Spleen (tissue), 11 donors: Measurements from ENCODE around the gene ARL14EPL. TPM values are rescaled to one million over a fixed set of nuclear protein-coding genes. Genes with fewer than 3 reads are reported as not detected.
A peak's percentile ranks its signal among the peaks of the same experiment; 100 is the strongest.

Experiments
- DNase-seq: peaks from one replicate; pipeline ENCODE4 v3.0.0-alpha.2; 2020
- H3K27ac ChIP-seq, 8 donors: fragments of 200-600 bp; sonication (generic) in 7 of 8; 1 replicate in 4 of 8; 2 replicates in 4 of 8; pipeline versions ENCODE4 v1.5.0 to v1.8.0; 2016 to 2021; ENCODE audit warnings: inconsistent platforms in 4 of 8, mild to moderate bottlenecking in 4 of 8, moderate library complexity in 1 of 8
- H3K27me3 ChIP-seq, 7 donors: fragments of 200-600 bp; sonication (generic) in 6 of 7; replicated peaks in 1 of 7; 1 replicate in 4 of 7; 2 replicates in 3 of 7; pipeline versions ENCODE4 v1.5.0 to v1.8.0; 2016 to 2021; ENCODE audit warnings: inconsistent platforms in 3 of 7, mild to moderate bottlenecking in 1 of 7
- H3K36me3 ChIP-seq, 6 donors: fragments of 200-600 bp; sonication (generic) in 5 of 6; 1 replicate in 4 of 6; 2 replicates in 2 of 6; pipeline versions ENCODE4 v1.5.0 to v1.8.0; 2016 to 2021; ENCODE audit warnings: inconsistent platforms in 2 of 6
- H3K4me1 ChIP-seq, 6 donors: fragments of 200-600 bp; sonication (generic) in 5 of 6; 1 replicate in 3 of 6; 2 replicates in 3 of 6; pipeline versions ENCODE4 v1.5.0 to v1.8.0; 2016 to 2021; ENCODE audit warnings: inconsistent platforms in 3 of 6
- H3K4me3 ChIP-seq, 8 donors: fragments of 200-600 bp; sonication (generic) in 7 of 8; 1 replicate in 4 of 8; 2 replicates in 4 of 8; pipeline versions ENCODE4 v1.5.0 to v1.8.0; 2016 to 2021; ENCODE audit warnings: inconsistent platforms in 4 of 8, mild to moderate bottlenecking in 4 of 8, moderate library complexity in 2 of 8
- H3K9me3 ChIP-seq, 8 donors: fragments of 200-600 bp; sonication (generic) in 7 of 8; 1 replicate in 4 of 8; 2 replicates in 4 of 8; pipeline versions ENCODE4 v1.5.0 to v1.8.0; 2016 to 2021; ENCODE audit warnings: inconsistent platforms in 4 of 8
- CTCF ChIP-seq, 11 experiments: fragments of 200-600 bp in 7 of 11; fragments of 450-650 bp in 4 of 11; sonication (generic) in 4 of 11; IDR thresholded peaks in 8 of 11; conservative IDR thresholded peaks in 3 of 11; 1 replicate in 7 of 11; 2 replicates in 4 of 11; pipeline versions ENCODE4 v1.4.0 to v1.8.0; 2016 to 2021; ENCODE audit warnings: antibody characterized with exemption in 11 of 11, inconsistent platforms in 4 of 11, mild to moderate bottlenecking in 1 of 11
- POLR2A ChIP-seq, 3 donors: fragments of 450-650 bp; IDR thresholded peaks; one replicate each; pipeline ENCODE4 v1.5.1; 2017; ENCODE audit warnings: antibody characterized with exemption in 3 of 3, mild to moderate bottlenecking in 1 of 3
- POLR2AphosphoS5 ChIP-seq, 3 donors: sonication (generic); formaldehyde crosslinking; IDR thresholded peaks; one replicate each; pipeline ENCODE4 v1.5.1; 2017; ENCODE audit warnings: antibody characterized with exemption in 3 of 3
- WGBS, 5 donors: extraction: QIAGEN DNeasy Blood & Tissue Kit in 3 of 5; methylation state at CpG; one replicate each; pipeline versions ENCODE4 v1.1.5 to v1.1.7; 2013 to 2018; 5-methylcytosine and 5-hydroxymethylcytosine counted together
- intact Hi-C: fragments of 100-400 bp; cut with DNase I; formaldehyde crosslinking; loops from one replicate; pipeline ENCODE4 v1.15.0; 2023; ENCODE audit warnings: low total_unique reads
- polyA plus RNA-seq, 3 donors: library from polyadenylated mRNA; stranded (reverse); fragments of 200-250 nt; gene quantifications; one replicate each; pipeline ENCODE4 v1.2.1, GENCODE V29; 2013
- total RNA-seq, 7 donors: library from RNA; depleted of rRNA in 3 of 7; stranded (reverse); fragments of >200 nt in 3 of 7; fragmentation: NEBNext Ultra II Directional in 4 of 7; extraction: Animal tissue kit (Norgen Biotek cat#: 25700) in 4 of 7; gene quantifications; one replicate each; pipeline versions ENCODE4 v1.1.0 to v1.2.1, GENCODE V29; 2016 to 2021
- donor health status: healthy with polysubstance abuse.
- donor health status: DM: no; HTN: no; CAD: no; lungs with moderate emphysema.
- donor health status: DM: no; HTN: no; CAD: no.
- donor health status: Bipolar disorder and iron deficiency.
- donor health status: healthy.
- donor health status: DM: no; HTN: no; CAD: no.
- donor health status: DM: yes; HTN: yes; CAD: no.

Gene ARL14EPL
- total and polyA plus RNA-seq, 10 donors = 0.09 to 2.9 TPM; not detected in 8

- DNase-seq = no peak
- Histone ChIP-seq H3K4me1 (no peaks in the 10 kb centered on the region), H3K36me3 (no peaks in the 10 kb centered on the region), H3K27ac (no peak overlapping the region), H3K4me3 (no peak overlapping the region), H3K9me3 (no peaks in the 10 kb centered on the region), H3K27me3 (peaks cover 0 to 7% (median 0%) of the 10 kb centered on the region in 7 donors)
- WGBS, 5 donors = 78 to 96% (median 89%) methylated on average over 2 of the region's 2 CpGs
- intact Hi-C loops = loop anchor here (10.0 kb wide), 1 partner anchor 218 kb away; the partner anchor contains the start of genes AP3S1 and ATG12
- TF ChIP-seq POLR2AphosphoS5 (IDR thresholded peaks at IDR 0.05) = no peak
- TF ChIP-seq CTCF (IDR thresholded peaks at IDR 0.05 in 8 of 11, conservative IDR thresholded peaks at IDR 0.05 in 3 of 11) = no peak
- TF ChIP-seq POLR2A (IDR thresholded peaks at IDR 0.05) = no peak
Observed at GRCh38 chr5:116062352-116062751, 30.1 kb downstream of the ARL14EPL start.

GRCh38 chr5:116063950-116064349, 31.7 kb downstream of the ARL14EPL start:
- TF ChIP-seq POLR2AphosphoS5 (IDR thresholded peaks at IDR 0.05) (no peak), CTCF (IDR thresholded peaks at IDR 0.05 in 8 of 11, conservative IDR thresholded peaks at IDR 0.05 in 3 of 11) (no peak), POLR2A (IDR thresholded peaks at IDR 0.05) (no peak)
- DNase-seq = no peak
- Histone ChIP-seq H3K27me3 (peaks cover 0 to 12% (median 0%) of the 10 kb centered on the region in 7 donors), H3K9me3 (no peaks in the 10 kb centered on the region), H3K27ac (no peak overlapping the region), H3K4me3 (no peak overlapping the region), H3K36me3 (no peaks in the 10 kb centered on the region), H3K4me1 (peaks cover 0 to 5% (median 2%) of the 10 kb centered on the region in 6 donors)
- intact Hi-C loops = loop anchor here (10.0 kb wide), 1 partner anchor 219 kb away; the partner anchor contains the start of genes AP3S1 and ATG12
- 82 to 91% (median 89%) methylated on average over 3 of the region's 3 CpGs for WGBS, 5 donors

- Histone ChIP-seq H3K36me3 (no peaks in the 10 kb centered on the region), H3K4me3 (no peak overlapping the region), H3K9me3 (no peaks in the 10 kb centered on the region), H3K4me1 (peaks cover 0 to 5% (median 2%) of the 10 kb centered on the region in 6 donors), H3K27ac (no peak overlapping the region), H3K27me3 (peaks cover 0 to 5% (median 0%) of the 10 kb centered on the region in 7 donors)
- TF ChIP-seq CTCF (IDR thresholded peaks at IDR 0.05 in 8 of 11, conservative IDR thresholded peaks at IDR 0.05 in 3 of 11) (peak; percentile 39 to 85 (median 76)), POLR2AphosphoS5 (IDR thresholded peaks at IDR 0.05) (no peak)
- intact Hi-C loops = loop anchor here (2.0 to 10.0 kb wide), 2 partner anchors 223 to 435 kb away; partner anchors contain the start of genes AP3S1 and ATG12
- 21 to 35% (median 27%) methylated on average over 4 of the region's 4 CpGs for WGBS, 5 donors
- no peak for DNase-seq
Observed at GRCh38 chr5:116068028-116068632, 35.9 kb downstream of the ARL14EPL start.

GRCh38 chr5:116071211-116071610, 38.9 kb downstream of the ARL14EPL start:
- no peak for DNase-seq
- intact Hi-C loops = no loop called here
- no peak overlapping the region for H3K27ac ChIP-seq
- no peak for TF ChIP-seq POLR2A (IDR thresholded peaks at IDR 0.05)
- TF ChIP-seq CTCF (IDR thresholded peaks at IDR 0.05 in 8 of 11, conservative IDR thresholded peaks at IDR 0.05 in 3 of 11) = no peak
- no peak for TF ChIP-seq POLR2AphosphoS5 (IDR thresholded peaks at IDR 0.05)
- H3K4me1 ChIP-seq = peaks cover 0 to 13% (median 2%) of the 10 kb centered on the region in 6 donors
- H3K9me3 ChIP-seq = no peaks in the 10 kb centered on the region
- H3K27me3 ChIP-seq = peaks cover 0 to 5% (median 0%) of the 10 kb centered on the region in 7 donors
- H3K36me3 ChIP-seq = no peaks in the 10 kb centered on the region
- WGBS, 5 donors = 94 to 100% (median 95%) methylated on average over 1 of the region's 1 CpG
- no peak overlapping the region for H3K4me3 ChIP-seq
